Measurements from ENCODE around the gene NPAS4.
"Not testable (repeated sequence)": the region's sequence is repeated elsewhere in the genome, so short reads cannot be mapped to it uniquely, and the experiment has no call there.

Gene NPAS4

GRCh38 chr11:66420671-66421476, at the start of gene NPAS4:
TSS of gene NPAS4 (plus strand) at chr11:66421035. CDS start at chr11:66421180, 145 bp downstream.
- H3K9me3 Mint-ChIP-seq: peaks cover 0 to 8% of the 10 kb centered on the region in 2 donors
- DNase-seq: no peak
- no peaks in the 10 kb centered on the region for H3K36me3 Mint-ChIP-seq
- peak within 1 kb of the TSS; percentile 67 for H3K27ac Mint-ChIP-seq
- H3K27me3 Mint-ChIP-seq: peaks cover 38 to 46% of the 10 kb centered on the region in 2 donors
- no peak within 1 kb of the TSS for H3K4me3 Mint-ChIP-seq
- no peak for ATAC-seq (replicated peaks)
- peaks cover 21 to 23% of the 10 kb centered on the region in 2 donors for H3K4me1 Mint-ChIP-seq

GRCh38 chr11:66371627-66372415, 49.0 kb upstream of the NPAS4 start, which contains the start of gene SLC29A2:
TSS of gene SLC29A2 (minus strand) at chr11:66371760. CDS start at chr11:66371591, 169 bp downstream.
- Mint-ChIP-seq H3K27me3 (peaks cover 0 to 3% of the 10 kb centered on the region in 2 donors), H3K4me1 (peaks cover 12 to 30% of the 10 kb centered on the region in 2 donors), H3K27ac (peak within 1 kb of the TSS; percentile 92), H3K4me3 (peak within 1 kb of the TSS; percentile 85 to 87), H3K9me3 (no peaks in the 10 kb centered on the region), H3K36me3 (peaks cover 12 to 22% of the 10 kb centered on the region in 2 donors)
- DNase-seq (peak; percentile 75), ATAC-seq (replicated peaks) (peak; percentile 87 to 88)

GRCh38 chr11:66373265-66373664, 47.6 kb upstream of the NPAS4 start:
- Mint-ChIP-seq H3K4me1 (peaks cover 11 to 27% of the 10 kb centered on the region in 2 donors), H3K27me3 (peaks cover 0 to 5% of the 10 kb centered on the region in 2 donors), H3K36me3 (peaks cover 10 to 14% of the 10 kb centered on the region in 2 donors), H3K4me3 (no peak overlapping the region), H3K27ac (no peak overlapping the region), H3K9me3 (no peaks in the 10 kb centered on the region)
- DNase-seq (no peak), ATAC-seq (replicated peaks) (no peak)

- H3K9me3 Mint-ChIP-seq; H3K4me3 Mint-ChIP-seq; DNase-seq; ATAC-seq (replicated peaks); H3K27ac Mint-ChIP-seq; H3K27me3 Mint-ChIP-seq: not testable (repeated sequence)
- Mint-ChIP-seq H3K36me3 (peaks cover 8 to 11% of the 10 kb centered on the region in 2 donors), H3K4me1 (peaks cover 10 to 21% of the 10 kb centered on the region in 2 donors)
These were observed 47.0 kb upstream of the NPAS4 start for GRCh38 chr11:66373690-66374287.

GRCh38 chr11:66380264-66380663, 40.6 kb upstream of the NPAS4 start:
- not testable (repeated sequence) for ATAC-seq (replicated peaks); H3K4me3 Mint-ChIP-seq; DNase-seq; H3K36me3 Mint-ChIP-seq; H3K27ac Mint-ChIP-seq; H3K4me1 Mint-ChIP-seq; H3K9me3 Mint-ChIP-seq; H3K27me3 Mint-ChIP-seq

GRCh38 chr11:66384316-66384715, 36.5 kb upstream of the NPAS4 start:
- not testable (repeated sequence) for H3K9me3 Mint-ChIP-seq; H3K36me3 Mint-ChIP-seq; DNase-seq; H3K4me1 Mint-ChIP-seq; H3K27me3 Mint-ChIP-seq; H3K27ac Mint-ChIP-seq; ATAC-seq (replicated peaks); H3K4me3 Mint-ChIP-seq

GRCh38 chr11:66386171-66387069, 34.4 kb upstream of the NPAS4 start:
- Mint-ChIP-seq H3K4me3 (peak overlapping the region; percentile 23 to 55), H3K27ac (no peak overlapping the region), H3K36me3 (no peaks in the 10 kb centered on the region), H3K4me1 (peaks cover 4 to 7% of the 10 kb centered on the region in 2 donors), H3K27me3 (peaks cover 0 to 5% of the 10 kb centered on the region in 2 donors), H3K9me3 (no peaks in the 10 kb centered on the region)
- peak; percentile 58 for DNase-seq
- ATAC-seq (replicated peaks): peak; percentile 76 to 84

- Mint-ChIP-seq H3K9me3 (no peaks in the 10 kb centered on the region), H3K36me3 (no peaks in the 10 kb centered on the region), H3K27ac (no peak overlapping the region), H3K4me1 (peaks cover 4 to 7% of the 10 kb centered on the region in 2 donors), H3K4me3 (no peak overlapping the region), H3K27me3 (peaks cover 0 to 5% of the 10 kb centered on the region in 2 donors)
- peak; percentile 62 to 68 for ATAC-seq (replicated peaks)
- peak; percentile 40 for DNase-seq
These were observed 32.0 kb upstream of the NPAS4 start for GRCh38 chr11:66388780-66389386.

- ATAC-seq (replicated peaks): peak; percentile 38 to 41
These were observed 29.5 kb upstream of the NPAS4 start for GRCh38 chr11:66391322-66391721.

GRCh38 chr11:66393954-66394353, 26.9 kb upstream of the NPAS4 start:
- Mint-ChIP-seq H3K9me3 (no peaks in the 10 kb centered on the region), H3K27me3 (peaks cover 5 to 12% of the 10 kb centered on the region in 2 donors), H3K36me3 (no peaks in the 10 kb centered on the region), H3K4me3 (no peak overlapping the region), H3K27ac (no peak overlapping the region), H3K4me1 (no peaks in the 10 kb centered on the region)
- ATAC-seq (replicated peaks) (no peak), DNase-seq (no peak)

More at GRCh38 chr11:66391322-66391721, 29.5 kb upstream of the NPAS4 start:
- no peaks in the 10 kb centered on the region for H3K9me3 Mint-ChIP-seq
- peaks cover 0 to 1% of the 10 kb centered on the region in 2 donors for H3K4me1 Mint-ChIP-seq
- H3K4me3 Mint-ChIP-seq: no peak overlapping the region
- H3K27me3 Mint-ChIP-seq: peaks cover 0 to 6% of the 10 kb centered on the region in 2 donors
- no peaks in the 10 kb centered on the region for H3K36me3 Mint-ChIP-seq
- no peak for DNase-seq
- H3K27ac Mint-ChIP-seq: no peak overlapping the region

- Mint-ChIP-seq H3K27ac (no peak overlapping the region), H3K4me1 (peaks cover 3 to 6% of the 10 kb centered on the region in 2 donors), H3K36me3 (no peaks in the 10 kb centered on the region), H3K27me3 (peaks cover 43 to 63% of the 10 kb centered on the region in 2 donors), H3K4me3 (no peak overlapping the region), H3K9me3 (no peaks in the 10 kb centered on the region)
- DNase-seq: no peak
- ATAC-seq (replicated peaks): no peak
These were observed 13.2 kb upstream of the NPAS4 start for GRCh38 chr11:66407651-66408050.

- DNase-seq: peak; percentile 75
- Mint-ChIP-seq H3K36me3 (no peaks in the 10 kb centered on the region), H3K4me3 (peak overlapping the region; percentile 84 to 92), H3K27me3 (peaks cover 49 to 68% of the 10 kb centered on the region in 2 donors), H3K4me1 (peaks cover 3 to 6% of the 10 kb centered on the region in 2 donors), H3K9me3 (no peaks in the 10 kb centered on the region), H3K27ac (peak overlapping the region; percentile 66)
- peak; percentile 87 for ATAC-seq (replicated peaks)
These were observed 12.2 kb upstream of the NPAS4 start for GRCh38 chr11:66408488-66409214.
